Ascending aorta (tissue), 2 donors: Measurements from ENCODE around the gene AOC1. TPM values are rescaled to one million over a fixed set of nuclear protein-coding genes. Genes with fewer than 3 reads are reported as not detected.

ENCODE experiments used
- DNase-seq, 2 donors: peaks; one replicate each; pipeline ENCODE4 v3.0.0-alpha.2; 2019; ENCODE audit warnings: low spot score in 2 of 2
- H3K27ac ChIP-seq, 2 donors: fragments of 200-600 bp; sonication (generic); one replicate each; pipeline ENCODE4 v1.5.1; 2016 to 2017; ENCODE audit warnings: mild to moderate bottlenecking in 1 of 2
- H3K27me3 ChIP-seq: fragments of 200-600 bp; sonication (generic); one replicate; pipeline ENCODE4 v1.5.1; 2017
- H3K36me3 ChIP-seq, 2 donors: fragments of 200-600 bp; sonication (generic); one replicate each; pipeline ENCODE4 v1.5.1; 2016
- H3K4me1 ChIP-seq, 2 donors: fragments of 200-600 bp; sonication (generic); one replicate each; pipeline ENCODE4 v1.5.1; 2016 to 2017; ENCODE audit warnings: mild to moderate bottlenecking in 1 of 2
- H3K4me3 ChIP-seq, 2 donors: fragments of 200-600 bp; sonication (generic); one replicate each; pipeline ENCODE4 v1.5.1; 2016 to 2017; ENCODE audit warnings: mild to moderate bottlenecking in 1 of 2
- H3K9me3 ChIP-seq, 2 donors: fragments of 200-600 bp; sonication (generic); one replicate each; pipeline ENCODE4 v1.5.1; 2016
- CTCF ChIP-seq, 3 experiments: fragments of 200-600 bp in 2 of 3; fragments of 450-650 bp in 1 of 3; sonication (generic) in 2 of 3; IDR thresholded peaks; one replicate each; pipeline ENCODE4 v1.5.1; 2016 to 2019; ENCODE audit warnings: antibody characterized with exemption in 3 of 3, mild to moderate bottlenecking in 1 of 3, moderate library complexity in 1 of 3
- intact Hi-C: fragments of 100-400 bp; cut with DNase I; formaldehyde crosslinking; loops from one replicate; pipeline ENCODE4 v1.15.1; 2023
- total RNA-seq: library from RNA; depleted of rRNA; stranded (reverse); fragments of >200 nt; gene quantifications from one replicate; pipeline ENCODE4 v1.1.0, GENCODE V29; 2016

Gene AOC1
- total RNA-seq, 1 donor from 2014 or later, result 0.75 TPM

DNA sequence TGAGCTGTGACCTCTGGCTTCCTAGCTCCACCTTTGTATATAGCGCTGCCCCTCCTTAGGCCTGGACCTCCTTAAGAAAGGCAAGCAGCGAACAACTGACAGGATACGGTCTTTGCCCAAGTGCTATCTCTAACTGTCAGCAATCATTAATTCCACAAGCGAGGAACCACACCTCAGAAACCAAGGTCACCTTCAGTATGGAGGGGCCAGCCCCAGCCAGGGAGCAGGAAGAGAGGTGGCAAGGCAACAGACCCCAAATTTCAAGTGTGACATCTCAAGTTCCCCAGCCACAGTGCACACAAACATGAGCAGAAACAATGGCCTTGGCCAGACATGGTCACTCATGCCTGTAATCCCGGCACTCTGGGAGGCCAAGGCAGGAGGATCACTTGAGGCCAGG is 4.8 kb upstream of the AOC1 start:
- no peak overlapping the region for H3K27ac ChIP-seq
- no peaks in the 10 kb centered on the region for H3K9me3 ChIP-seq
- H3K4me1 ChIP-seq, result no peaks in the 10 kb centered on the region
- H3K27me3 ChIP-seq, result no peaks in the 10 kb centered on the region
- H3K36me3 ChIP-seq, result no peaks in the 10 kb centered on the region
- intact Hi-C loops, result no loop called here
- no peak overlapping the region for H3K4me3 ChIP-seq
- TF ChIP-seq CTCF (IDR thresholded peaks at IDR 0.05), result no peak
- no peak for DNase-seq

GRCh38 chr7:150848111-150848510 is 4.2 kb upstream of the AOC1 start:
- Histone ChIP-seq H3K27ac (no peak overlapping the region), H3K4me1 (no peaks in the 10 kb centered on the region), H3K36me3 (no peaks in the 10 kb centered on the region), H3K4me3 (no peak overlapping the region), H3K9me3 (no peaks in the 10 kb centered on the region), H3K27me3 (no peaks in the 10 kb centered on the region)
- intact Hi-C loops, result no loop called here
- TF ChIP-seq CTCF (IDR thresholded peaks at IDR 0.05), result no peak
- DNase-seq, result no peak

GRCh38 chr7:150848561-150849115 is 3.7 kb upstream of the AOC1 start:
- Histone ChIP-seq H3K4me3 (no peak overlapping the region), H3K4me1 (no peaks in the 10 kb centered on the region), H3K27ac (no peak overlapping the region), H3K27me3 (no peaks in the 10 kb centered on the region), H3K9me3 (no peaks in the 10 kb centered on the region), H3K36me3 (no peaks in the 10 kb centered on the region)
- no peak for TF ChIP-seq CTCF (IDR thresholded peaks at IDR 0.05)
- intact Hi-C loops, result no loop called here
- DNase-seq, result no peak

GRCh38 chr7:150849204-150849775 is 3.0 kb upstream of the AOC1 start:
- H3K27ac ChIP-seq, result no peak overlapping the region
- H3K36me3 ChIP-seq, result no peaks in the 10 kb centered on the region
- H3K4me1 ChIP-seq, result no peaks in the 10 kb centered on the region
- no peaks in the 10 kb centered on the region for H3K27me3 ChIP-seq
- no peak for TF ChIP-seq CTCF (IDR thresholded peaks at IDR 0.05)
- no peaks in the 10 kb centered on the region for H3K9me3 ChIP-seq
- no peak overlapping the region for H3K4me3 ChIP-seq
- no peak for DNase-seq
- intact Hi-C loops, result no loop called here

- H3K4me3 ChIP-seq, result no peak overlapping the region
- no peaks in the 10 kb centered on the region for H3K4me1 ChIP-seq
- no peak for DNase-seq
- no peaks in the 10 kb centered on the region for H3K9me3 ChIP-seq
- no peak for TF ChIP-seq CTCF (IDR thresholded peaks at IDR 0.05)
- H3K36me3 ChIP-seq, result no peaks in the 10 kb centered on the region
- intact Hi-C loops, result no loop called here
- no peak overlapping the region for H3K27ac ChIP-seq
- no peaks in the 10 kb centered on the region for H3K27me3 ChIP-seq
Measured at GRCh38 chr7:150850273-150850672, 2.0 kb upstream of the AOC1 start.
